GM04504 (cell line): ENCODE results near the gene DHRSX.

Experiments
- DNase-seq: peaks from one replicate; pipeline ENCODE4 v3.0.0-alpha.2; 2012; ENCODE audit warnings: low read depth

DHRSX gene

DNA sequence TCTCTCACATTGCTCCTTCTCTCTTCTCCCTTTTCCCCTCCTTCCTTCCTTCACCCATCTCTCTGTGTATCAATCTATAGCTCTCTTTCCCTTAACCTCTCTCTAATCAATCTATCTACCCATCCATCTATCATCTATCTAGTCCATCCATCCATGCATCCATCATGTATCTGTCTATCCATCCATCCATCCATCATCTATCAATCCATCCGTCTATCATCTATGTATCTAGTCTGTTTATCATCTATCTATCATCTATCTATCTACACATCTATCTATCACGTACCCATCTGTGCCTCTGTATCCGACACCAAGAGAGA lies 307.5 kb downstream of the DHRSX start:
- DNase-seq: no peak

DNA sequence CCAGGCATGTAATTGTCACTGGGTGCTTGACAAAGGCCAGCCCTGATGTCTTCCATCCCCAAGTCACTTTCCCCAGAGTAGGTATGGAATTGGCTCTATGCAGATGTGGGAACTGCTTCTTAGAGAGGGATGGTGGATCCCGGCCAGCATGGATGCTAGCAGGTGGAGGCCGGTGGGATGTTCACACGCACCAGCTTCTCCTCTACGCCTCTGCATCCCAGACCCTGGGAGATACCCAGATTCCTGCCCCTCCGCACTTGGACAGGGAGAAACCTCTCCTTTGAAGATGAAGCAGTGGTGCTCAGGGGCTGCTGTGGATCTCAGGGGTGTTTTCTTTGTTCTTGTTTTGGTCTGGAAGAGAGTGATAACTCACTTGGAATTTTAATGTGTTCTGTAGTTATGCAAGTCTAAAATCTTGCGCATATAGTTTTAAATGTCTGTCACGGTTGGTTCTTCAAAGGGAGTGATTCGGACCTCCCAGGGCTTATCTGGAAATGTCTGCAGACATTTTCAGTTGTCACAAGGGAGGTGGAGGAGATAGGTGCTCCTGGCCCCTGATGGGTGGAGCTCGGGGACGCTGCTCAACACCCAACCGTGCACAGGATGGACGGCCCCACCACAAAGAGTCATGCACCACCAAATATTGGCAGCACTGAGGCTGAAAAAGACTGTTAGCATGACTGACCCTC lies 308.0 kb downstream of the DHRSX start:
- DNase-seq: no peak

DNA sequence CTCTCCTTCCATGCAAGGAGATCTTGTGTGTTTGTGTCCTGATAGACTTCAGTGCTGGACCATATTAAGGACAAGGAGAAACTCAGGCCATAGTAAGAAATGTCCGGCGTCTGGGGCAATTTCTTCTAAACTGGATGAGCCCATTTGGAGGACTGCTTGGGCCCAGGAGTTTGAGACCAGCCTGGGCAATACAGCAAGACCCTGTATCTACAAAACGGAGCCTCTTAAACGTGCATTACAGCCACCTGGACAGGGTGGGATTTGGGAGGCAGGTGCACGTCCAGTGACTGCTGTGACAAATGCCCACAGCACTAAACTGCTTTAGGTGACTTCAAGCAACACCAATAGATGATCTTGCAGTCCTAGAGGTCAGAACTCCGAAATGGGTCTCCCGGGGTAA lies 311.9 kb downstream of the DHRSX start:
- no peak for DNase-seq

DNA sequence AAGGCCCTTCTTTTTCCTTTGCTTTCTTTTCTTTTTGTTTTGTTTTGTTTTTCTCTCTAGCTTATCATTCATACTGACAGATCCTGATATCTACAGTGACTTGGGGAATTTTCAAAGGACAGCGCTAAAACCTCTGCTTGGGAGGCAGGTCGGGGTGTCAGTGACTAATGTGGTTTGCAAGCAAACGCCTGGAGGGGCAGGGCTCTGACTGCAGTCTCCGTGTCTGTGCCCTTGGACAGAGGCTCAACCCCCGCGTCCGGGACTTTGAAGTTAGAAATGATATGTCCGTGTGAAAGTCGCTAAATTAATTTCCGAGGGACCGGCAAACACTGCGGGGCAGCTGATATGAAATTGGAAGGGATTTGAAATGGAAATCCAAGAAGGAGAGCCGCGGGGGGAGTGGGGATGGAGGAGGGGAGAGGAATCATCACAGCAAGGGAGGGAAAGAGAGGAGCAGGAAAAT lies 312.4 kb downstream of the DHRSX start:
- no peak for DNase-seq

DNA sequence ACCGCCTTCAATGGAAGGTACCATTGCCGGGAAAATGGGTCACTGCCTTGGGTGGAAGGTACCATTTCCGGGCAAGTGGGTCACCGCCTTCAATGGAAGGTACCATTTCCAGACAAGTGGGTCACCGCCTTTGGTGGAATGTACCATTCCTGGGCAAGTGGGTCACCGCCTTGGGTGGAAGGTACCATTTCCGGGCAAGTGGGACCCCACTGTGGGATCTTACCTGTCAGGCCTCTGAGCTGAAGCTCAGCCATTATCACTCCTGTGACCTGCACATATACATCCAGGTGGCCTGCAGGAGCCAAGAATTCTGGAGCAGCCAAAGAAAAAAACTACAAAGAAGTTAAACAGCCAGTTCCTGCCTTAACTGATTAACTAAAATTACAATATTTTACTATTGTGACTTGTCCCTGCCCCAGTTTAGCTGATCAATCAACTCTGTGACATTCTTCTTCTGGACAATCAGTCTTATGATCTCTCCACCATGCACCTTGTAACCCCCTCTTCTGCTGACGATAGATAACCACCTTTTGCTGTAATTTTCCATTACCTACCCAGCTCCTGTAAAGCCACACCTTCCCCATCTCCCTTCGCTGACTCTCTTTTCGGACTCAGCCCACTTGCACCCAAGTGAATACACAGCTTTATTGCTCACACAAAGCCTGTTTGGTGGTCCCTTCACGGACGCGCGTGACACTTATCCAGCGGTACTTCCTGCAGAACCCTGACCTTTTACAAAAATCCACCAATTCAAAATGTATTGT lies 313.2 kb downstream of the DHRSX start:
- no peak for DNase-seq

DNA sequence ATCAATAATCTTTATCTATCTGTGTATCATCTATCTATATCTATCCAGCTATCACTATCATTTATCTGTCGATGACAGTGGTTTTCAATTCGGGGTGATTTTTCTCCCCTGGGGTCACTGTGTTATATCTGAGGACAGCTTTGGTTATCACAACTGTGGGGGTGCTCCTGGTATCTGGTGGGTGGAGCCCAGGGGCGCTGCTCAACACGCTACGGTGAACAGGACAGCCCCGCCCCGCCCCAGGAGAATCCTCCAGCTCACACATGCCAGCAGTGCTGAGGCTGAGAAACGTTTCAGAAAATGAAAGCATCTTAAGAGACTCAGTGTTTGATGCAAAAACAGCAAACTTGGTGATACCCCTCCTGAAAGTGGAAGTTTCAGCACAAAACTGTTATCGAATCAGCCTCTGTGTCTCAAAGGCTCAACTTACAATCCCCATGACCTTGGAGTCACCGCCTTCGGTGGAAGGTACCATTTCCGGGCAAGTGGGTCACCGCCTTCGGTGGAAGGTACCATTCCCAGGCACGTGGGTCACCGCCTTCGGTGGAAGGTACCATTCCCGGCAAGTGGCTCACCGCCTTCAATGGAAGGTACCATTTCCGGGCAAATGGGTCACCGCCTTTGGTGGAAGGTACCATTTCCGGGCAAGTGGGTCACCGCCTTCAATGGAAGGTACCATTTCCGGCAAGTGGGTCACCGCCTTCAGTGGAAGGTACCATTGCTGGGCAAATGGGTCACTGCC lies 315.3 kb downstream of the DHRSX start:
- no peak for DNase-seq

DNA sequence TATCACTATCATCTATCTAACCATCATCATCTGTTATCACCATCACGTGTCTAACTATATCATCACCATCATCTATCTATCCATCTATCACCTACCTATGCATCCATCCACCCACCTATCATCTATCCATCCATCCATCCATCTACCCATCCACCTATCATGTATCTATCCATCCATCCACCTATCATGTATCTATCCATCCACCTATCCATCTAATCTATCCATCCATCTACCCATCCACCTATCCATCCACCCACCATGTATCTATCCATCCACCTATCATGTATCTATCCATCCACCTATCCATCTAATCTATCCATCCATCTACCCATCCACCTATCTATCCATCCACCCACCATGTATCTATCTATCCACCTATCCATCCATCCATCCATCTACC lies 316.7 kb downstream of the DHRSX start:
- DNase-seq: no peak

DNA sequence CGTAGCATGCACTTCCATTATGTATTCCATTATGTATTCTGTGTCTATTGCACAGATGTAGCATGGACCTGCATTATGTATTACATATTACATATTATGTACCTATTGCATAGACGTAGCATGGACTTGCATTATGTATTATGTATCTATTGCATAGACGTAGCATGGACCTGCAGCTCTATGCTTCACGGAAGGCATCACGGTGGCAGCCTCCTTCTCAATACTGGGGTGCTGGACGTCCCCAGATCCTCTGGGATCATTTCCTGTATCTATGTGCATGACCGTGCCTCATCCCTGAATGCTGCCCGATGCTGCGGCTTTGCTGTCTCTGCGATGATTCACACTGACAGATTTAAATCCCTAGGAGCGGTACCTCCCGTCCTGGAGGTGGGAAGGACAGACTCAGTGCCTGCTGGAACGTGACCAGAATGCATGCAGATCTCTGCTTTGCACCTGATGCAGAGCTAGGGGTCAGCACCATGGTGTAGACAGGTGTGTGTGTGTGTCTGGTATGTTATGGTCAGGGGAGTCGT lies 317.5 kb downstream of the DHRSX start:
- DNase-seq: no peak

DNA sequence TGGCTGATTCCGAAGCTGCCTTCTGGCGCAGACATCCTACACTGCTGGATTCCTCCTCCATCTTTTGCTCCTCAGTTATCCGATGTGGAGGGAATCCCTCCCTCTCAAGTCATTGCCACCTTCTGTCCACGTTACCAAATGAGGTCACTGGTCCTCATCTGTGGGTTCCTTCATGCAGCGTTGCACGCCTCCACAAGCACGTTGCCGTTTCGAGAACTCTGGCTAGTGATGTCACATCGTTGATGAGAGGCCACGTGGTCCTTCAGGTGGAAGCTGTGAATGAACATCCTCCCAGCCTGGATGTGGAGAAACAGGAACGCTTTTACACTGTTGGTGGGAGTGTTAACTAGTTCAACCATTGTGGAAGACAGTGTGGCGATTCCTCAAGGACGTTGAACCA lies 323.2 kb downstream of the DHRSX start:
- no peak for DNase-seq

DNA sequence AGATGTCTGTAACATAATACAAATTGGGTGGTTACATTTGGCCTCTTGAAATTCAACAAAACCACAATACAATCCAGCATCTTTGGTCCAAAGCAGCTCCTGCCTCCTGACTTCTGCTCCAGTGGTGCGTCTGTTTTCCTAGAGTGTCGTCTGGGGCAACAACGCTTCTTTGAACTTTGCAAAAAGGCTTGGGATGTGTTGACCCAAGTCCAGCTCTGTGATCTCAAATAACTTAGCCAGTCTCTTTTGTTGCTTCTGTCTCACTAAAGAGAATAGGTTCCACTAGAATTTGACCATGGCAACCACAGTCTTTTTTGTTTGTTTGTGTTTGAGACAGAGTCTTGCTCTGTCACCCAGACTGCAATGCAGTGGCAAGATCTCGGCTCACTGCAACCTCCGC lies 324.0 kb downstream of the DHRSX start:
- DNase-seq: no peak

DNA sequence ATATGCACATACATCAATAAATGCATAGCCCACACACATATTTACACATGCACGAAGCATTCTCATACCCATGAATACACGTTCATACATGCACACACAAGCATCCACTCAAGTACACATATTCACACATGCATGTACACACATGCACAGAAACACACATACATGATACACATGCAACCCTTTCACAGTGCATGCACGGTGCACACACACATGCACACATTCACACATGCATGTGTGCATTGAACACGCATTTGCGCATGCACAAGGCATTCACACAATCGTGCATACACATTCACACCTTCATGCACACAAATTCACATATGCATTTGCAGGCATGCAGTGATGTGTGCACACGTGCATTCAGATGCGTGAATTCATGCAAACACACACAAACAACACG lies 324.5 kb downstream of the DHRSX start:
- no peak for DNase-seq

DNA sequence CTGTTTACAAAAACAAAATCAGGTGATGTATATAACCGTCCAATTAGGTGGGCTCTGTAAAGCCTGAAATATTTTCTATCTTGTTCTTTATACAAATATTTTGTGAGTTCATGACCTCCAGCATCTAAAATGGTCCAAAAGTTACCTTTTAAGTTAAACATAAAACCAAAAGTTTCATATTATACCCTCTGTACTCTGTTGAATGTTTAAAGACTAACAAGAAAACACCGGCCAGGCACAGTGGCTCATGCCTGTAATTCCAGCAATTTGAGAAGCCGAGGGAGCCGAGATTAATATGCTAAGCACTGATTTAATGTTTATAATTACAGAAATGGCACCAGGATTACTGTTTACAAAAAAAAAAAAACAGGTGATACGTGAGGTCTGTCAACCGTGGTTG lies 328.4 kb downstream of the DHRSX start:
- DNase-seq: no peak
